Measurements from ENCODE around the gene NSUN2. TPM values are rescaled to one million over a fixed set of nuclear protein-coding genes. Genes with fewer than 3 reads are reported as not detected.

The NSUN2 gene
- total and polyA plus RNA-seq, 2 donors (not counting 3 experiments of a cell fraction or from before 2014, with no cell fraction given), result 53.7 to 73.0 TPM

DNA sequence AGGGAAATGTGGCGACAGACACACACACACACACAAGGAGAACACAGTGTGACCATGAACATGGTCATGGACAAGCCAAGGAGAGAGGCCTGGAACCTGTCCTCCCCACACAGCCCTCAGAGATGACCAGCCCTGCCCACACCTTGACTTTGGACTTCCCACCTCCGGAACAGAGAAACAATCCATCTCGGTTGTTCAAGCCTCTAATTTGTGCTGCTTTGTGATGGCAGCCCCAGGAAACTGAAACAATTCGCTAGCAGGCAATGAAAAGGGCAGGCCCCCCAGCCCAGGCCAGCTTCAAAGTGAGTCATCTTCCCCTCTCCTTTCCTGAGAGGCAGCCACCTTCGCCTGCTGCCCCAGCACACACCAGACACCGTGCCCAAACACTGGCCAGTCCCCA, 47.7 kb downstream of the NSUN2 start:
- Histone ChIP-seq H3K9ac (replicated peaks; ENCODE audit: extremely low read depth, insufficient read depth, low read length) (no peak overlapping the region), H2AFZ (ENCODE audit: low read depth, low read length) (no peak overlapping the region), H4K20me1 (replicated peaks; ENCODE audit: control insufficient read depth, extremely low read depth, insufficient read depth, low read length) (no peaks in the 10 kb centered on the region), H3K4me3 (replicated peaks in 1 of 3; ENCODE audit: insufficient read depth in 1 of 3, low read depth in 1 of 3, low read length in 3 of 3) (no peak overlapping the region), H3K79me2 (ENCODE audit: control insufficient read depth, insufficient read depth, low read length) (no peaks in the 10 kb centered on the region), H3K9me3 (replicated peaks; ENCODE audit: control insufficient read depth, insufficient read depth, low read length) (no peaks in the 10 kb centered on the region), H3K27me3 (ENCODE audit: control insufficient read depth in 2 of 2, insufficient read depth in 2 of 2, low read length in 2 of 2) (peaks cover 19 to 27% of the 10 kb centered on the region in 2 experiments), H3K36me3 (ENCODE audit: control insufficient read depth in 2 of 2, extremely low read depth in 1 of 2, insufficient read depth in 2 of 2, low read length in 2 of 2) (no peaks in the 10 kb centered on the region), H3K9me1 (replicated peaks; ENCODE audit: control insufficient read depth, extremely low read depth, insufficient read depth, low read length) (no peaks in the 10 kb centered on the region), H3K4me1 (ENCODE audit: control insufficient read depth, extremely low read depth, insufficient read depth, low read length) (peaks cover 13% of the 10 kb centered on the region), H3K4me2 (ENCODE audit: insufficient read depth, low read length) (no peak overlapping the region), H3K27ac (ENCODE audit: insufficient read depth, low read depth, low read length) (no peak overlapping the region)
- dilution Hi-C loops (cut with MboI; ENCODE audit: extremely low pct_ligation_motif_present, low sequenced_read_pairs), result no loop called here
- TF ChIP-seq, protein P1, sequence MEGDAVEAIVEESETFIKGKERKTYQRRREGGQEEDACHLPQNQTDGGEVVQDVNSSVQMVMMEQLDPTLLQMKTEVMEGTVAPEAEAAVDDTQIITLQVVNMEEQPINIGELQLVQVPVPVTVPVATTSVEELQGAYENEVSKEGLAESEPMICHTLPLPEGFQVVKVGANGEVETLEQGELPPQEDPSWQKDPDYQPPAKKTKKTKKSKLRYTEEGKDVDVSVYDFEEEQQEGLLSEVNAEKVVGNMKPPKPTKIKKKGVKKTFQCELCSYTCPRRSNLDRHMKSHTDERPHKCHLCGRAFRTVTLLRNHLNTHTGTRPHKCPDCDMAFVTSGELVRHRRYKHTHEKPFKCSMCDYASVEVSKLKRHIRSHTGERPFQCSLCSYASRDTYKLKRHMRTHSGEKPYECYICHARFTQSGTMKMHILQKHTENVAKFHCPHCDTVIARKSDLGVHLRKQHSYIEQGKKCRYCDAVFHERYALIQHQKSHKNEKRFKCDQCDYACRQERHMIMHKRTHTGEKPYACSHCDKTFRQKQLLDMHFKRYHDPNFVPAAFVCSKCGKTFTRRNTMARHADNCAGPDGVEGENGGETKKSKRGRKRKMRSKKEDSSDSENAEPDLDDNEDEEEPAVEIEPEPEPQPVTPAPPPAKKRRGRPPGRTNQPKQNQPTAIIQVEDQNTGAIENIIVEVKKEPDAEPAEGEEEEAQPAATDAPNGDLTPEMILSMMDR (IDR thresholded peaks at IDR 0.05; ENCODE audit: extremely low read depth in 1 of 2, insufficient read depth in 1 of 2, low read depth in 1 of 2, low read length in 2 of 2), result no peak
- TF ChIP-seq JUN (IDR thresholded peaks at IDR 0.05; ENCODE audit: borderline replicate concordance, insufficient read depth, insufficient read length, low read depth), result peak; percentile 12
- peak; percentile 76 for TF ChIP-seq FOS (IDR thresholded peaks at IDR 0.05; ENCODE audit: borderline replicate concordance, insufficient read depth, low read length)
- intact Hi-C loops (cut with micrococcal nuclease), result loop anchor here (10.0 kb wide), 1 partner anchor 210 kb away; the partner anchor contains the start of gene MED10
- CTCF ChIA-PET, result interaction anchor here (0.8 to 1.3 kb wide), 3 partner anchors 8 to 1088 kb away, joined by 3 to 5 read pairs (median 3); no protein-coding TSS in a partner anchor
- no TSS peak for BruUV-seq (replicated peaks)
- POLR2A ChIA-PET, result no interaction called here
- FAIRE-seq (peak; percentile 76), DNase-seq (ENCODE audit: low read depth, low spot score) (peak; percentile 30)

DNA sequence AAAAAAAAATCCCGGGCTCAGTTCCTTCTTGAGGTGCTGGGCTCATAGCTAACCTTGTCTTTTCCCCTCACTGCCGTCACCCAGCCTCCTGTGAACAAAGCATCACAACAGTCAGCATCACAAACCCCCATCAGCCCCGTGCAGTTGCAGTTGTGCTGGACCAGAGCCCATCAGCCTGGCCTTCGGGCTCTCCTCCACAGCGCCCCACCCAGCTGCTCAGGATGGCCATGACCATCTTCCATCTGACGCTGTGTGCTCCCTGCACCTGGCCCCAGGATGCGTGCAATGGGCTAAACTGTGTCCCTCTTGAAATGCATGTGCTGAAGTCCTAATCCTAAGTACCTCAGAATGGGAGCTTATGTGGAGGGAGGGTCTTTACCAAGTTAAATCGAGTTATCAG, 48.1 kb downstream of the NSUN2 start:
- H3K36me3 ChIP-seq (ENCODE audit: control insufficient read depth in 2 of 2, extremely low read depth in 1 of 2, insufficient read depth in 2 of 2, low read length in 2 of 2), result no peaks in the 10 kb centered on the region
- CTCF ChIA-PET, result interaction anchor here (0.8 to 1.3 kb wide), 3 partner anchors 8 to 1088 kb away, joined by 3 to 5 read pairs (median 3); no protein-coding TSS in a partner anchor
- FAIRE-seq, result no peak

More for the DNA sequence above, 48.1 kb downstream of the NSUN2 start:
- Histone ChIP-seq H3K27ac (ENCODE audit: insufficient read depth, low read depth, low read length) (no peak overlapping the region), H2AFZ (ENCODE audit: low read depth, low read length) (no peak overlapping the region), H3K4me3 (replicated peaks in 1 of 3; ENCODE audit: insufficient read depth in 1 of 3, low read depth in 1 of 3, low read length in 3 of 3) (no peak overlapping the region), H3K9me1 (replicated peaks; ENCODE audit: control insufficient read depth, extremely low read depth, insufficient read depth, low read length) (no peaks in the 10 kb centered on the region), H3K27me3 (ENCODE audit: control insufficient read depth in 2 of 2, insufficient read depth in 2 of 2, low read length in 2 of 2) (peaks cover 23 to 30% of the 10 kb centered on the region in 2 experiments), H4K20me1 (replicated peaks; ENCODE audit: control insufficient read depth, extremely low read depth, insufficient read depth, low read length) (no peaks in the 10 kb centered on the region), H3K4me1 (ENCODE audit: control insufficient read depth, extremely low read depth, insufficient read depth, low read length) (peaks cover 13% of the 10 kb centered on the region), H3K79me2 (ENCODE audit: control insufficient read depth, insufficient read depth, low read length) (no peaks in the 10 kb centered on the region), H3K9ac (replicated peaks; ENCODE audit: extremely low read depth, insufficient read depth, low read length) (no peak overlapping the region), H3K4me2 (ENCODE audit: insufficient read depth, low read length) (no peak overlapping the region), H3K9me3 (replicated peaks; ENCODE audit: control insufficient read depth, insufficient read depth, low read length) (no peaks in the 10 kb centered on the region)
- POLR2A ChIA-PET, result no interaction called here
- dilution Hi-C loops (cut with MboI; ENCODE audit: extremely low pct_ligation_motif_present, low sequenced_read_pairs) (no loop called here), intact Hi-C loops (cut with micrococcal nuclease) (loop anchor here (10.0 kb wide), 1 partner anchor 210 kb away; the partner anchor contains the start of gene MED10)
- DNase-seq (ENCODE audit: low read depth, low spot score), result no peak
- TF ChIP-seq, protein P2, sequence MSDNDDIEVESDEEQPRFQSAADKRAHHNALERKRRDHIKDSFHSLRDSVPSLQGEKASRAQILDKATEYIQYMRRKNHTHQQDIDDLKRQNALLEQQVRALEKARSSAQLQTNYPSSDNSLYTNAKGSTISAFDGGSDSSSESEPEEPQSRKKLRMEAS (IDR thresholded peaks at IDR 0.05; ENCODE audit: insufficient read depth, insufficient read length), result no peak
- TF ChIP-seq GATA2 (IDR thresholded peaks at IDR 0.05; ENCODE audit: insufficient read depth, insufficient read length, low read depth, low read length), result no peak
- no peak for TF ChIP-seq POLR2A (IDR thresholded peaks at IDR 0.05; ENCODE audit: low read depth, low read length)
- TF ChIP-seq EZH2 (IDR thresholded peaks at IDR 0.05; ENCODE audit: borderline replicate concordance, low read depth, low read length, severe bottlenecking), result no peak
- no peak for TF ChIP-seq JUN (IDR thresholded peaks at IDR 0.05; ENCODE audit: borderline replicate concordance, insufficient read depth, insufficient read length, low read depth)
- TF ChIP-seq, protein P1 (IDR thresholded peaks at IDR 0.05; ENCODE audit: extremely low read depth in 1 of 2, insufficient read depth in 1 of 2, low read depth in 1 of 2, low read length in 2 of 2), result no peak
- TF ChIP-seq MYC (IDR thresholded peaks at IDR 0.05; ENCODE audit: low read depth, low read length), result no peak
- no TSS peak for BruUV-seq (replicated peaks)
